SIG-M5 treated with dmso at 0.1 percent for 504 hours (cell line): Measurements from ENCODE around the gene NDNF.

Experiments
- DNase-seq: peaks from one replicate; lab custom pipeline; 2025; ENCODE audit not compliant: unreplicated experiment; lab: John Stamatoyannopoulos, UW

NDNF gene

GRCh38 chr4:121072224-121073003, at the start of gene NDNF:
Gene NDNF, minus strand, starts transcription at chr4:121072535. Its CDS starts 26,698 bp downstream, at chr4:121045837.
- peak; percentile 26 for DNase-seq

GRCh38 chr4:121119715-121120114, 47.4 kb upstream of the NDNF start:
- no peak for DNase-seq

DNA sequence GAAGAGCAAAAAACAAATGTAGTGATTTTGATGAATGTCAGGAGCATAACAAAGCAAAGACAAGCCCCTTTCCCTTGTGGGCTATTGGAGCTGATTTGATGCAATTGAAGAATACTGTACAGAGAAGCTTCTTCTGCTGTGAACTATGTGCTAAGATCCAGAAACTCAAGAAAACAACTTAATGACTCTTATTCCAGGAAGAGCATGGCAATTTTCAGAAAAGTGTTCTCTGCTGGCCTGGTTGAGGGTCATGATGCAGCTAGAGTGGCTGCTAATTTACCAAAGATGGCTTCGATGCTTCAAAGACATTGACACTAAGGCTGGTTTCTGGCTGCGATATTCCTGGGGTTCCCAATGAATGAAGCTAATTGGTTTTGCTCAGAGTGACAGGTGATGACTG, 46.0 kb upstream of the NDNF start:
- DNase-seq, result no peak

- DNase-seq, result no peak
These were observed 42.4 kb upstream of the NDNF start for GRCh38 chr4:121114756-121115155.

DNA sequence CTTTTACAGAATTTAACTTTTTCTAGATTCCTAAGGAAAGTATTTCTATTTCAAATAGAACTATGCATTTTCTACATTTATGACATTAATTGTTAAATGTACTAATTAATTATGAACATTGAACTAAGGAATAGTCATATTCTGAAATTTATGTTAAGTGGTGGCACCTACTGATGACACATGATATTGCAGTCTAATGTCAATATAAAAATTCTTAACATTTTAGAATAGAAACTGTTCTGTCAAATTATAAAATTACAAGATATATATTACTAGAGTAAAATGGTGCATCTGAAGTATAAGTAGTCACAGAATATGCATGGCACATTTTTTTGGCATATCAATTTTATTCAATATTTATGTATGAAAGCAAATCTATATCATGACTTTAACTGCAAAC, 40.2 kb upstream of the NDNF start:
- no peak for DNase-seq

GRCh38 chr4:121108557-121108956, 36.2 kb upstream of the NDNF start:
- no peak for DNase-seq

DNA sequence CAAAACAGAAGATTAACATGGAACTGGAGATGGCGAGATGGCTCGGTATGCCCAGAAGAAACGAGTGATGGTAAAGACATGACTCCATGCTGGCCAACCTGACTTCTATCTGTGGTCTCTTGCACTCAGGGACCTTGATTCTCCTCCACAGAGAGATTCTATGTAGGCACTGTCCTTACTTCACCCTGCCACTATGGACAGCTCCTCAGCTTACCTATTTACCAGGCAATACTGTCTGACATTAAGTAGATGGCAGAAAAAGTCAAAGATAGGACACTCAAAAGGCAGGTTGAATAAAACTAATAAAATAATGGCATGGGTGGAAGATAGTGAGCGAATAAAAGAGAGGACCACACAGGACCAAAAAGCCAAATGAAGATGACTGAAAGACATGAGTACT, 35.2 kb upstream of the NDNF start:
- no peak for DNase-seq

DNA sequence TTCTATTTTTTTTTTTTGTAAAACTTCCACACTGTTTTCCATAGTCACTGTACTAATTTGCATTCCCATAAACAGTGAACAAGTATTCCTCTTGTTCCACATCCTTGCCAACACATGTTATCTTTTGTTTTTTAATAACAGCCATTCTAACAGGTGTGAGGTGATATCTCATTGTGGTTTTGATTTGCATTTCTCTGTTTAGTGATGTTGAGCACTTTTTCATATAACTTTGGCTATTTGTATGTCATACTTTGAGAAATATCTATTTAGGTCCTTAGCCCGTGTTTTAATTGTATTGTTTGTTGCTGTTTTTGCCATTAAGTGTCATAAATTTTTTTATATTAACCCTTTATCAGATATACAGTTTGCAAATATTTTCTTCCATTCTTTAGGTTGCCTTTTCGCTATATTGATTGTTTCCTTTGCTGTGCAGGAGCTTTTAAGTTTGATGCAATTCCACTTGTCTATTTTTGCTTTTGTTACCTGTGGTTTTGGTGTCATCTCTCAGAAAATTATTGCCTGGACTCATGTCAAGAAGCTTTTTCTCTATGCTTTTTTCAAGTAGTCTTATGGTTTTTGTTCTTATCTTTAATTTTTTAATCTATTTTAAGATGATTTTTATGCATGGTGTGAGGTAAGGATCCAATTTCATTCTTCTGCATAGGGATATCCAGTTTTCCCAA, 27.9 kb upstream of the NDNF start:
- DNase-seq, result no peak

GRCh38 chr4:121098266-121098665, 25.9 kb upstream of the NDNF start:
- DNase-seq, result no peak

DNA sequence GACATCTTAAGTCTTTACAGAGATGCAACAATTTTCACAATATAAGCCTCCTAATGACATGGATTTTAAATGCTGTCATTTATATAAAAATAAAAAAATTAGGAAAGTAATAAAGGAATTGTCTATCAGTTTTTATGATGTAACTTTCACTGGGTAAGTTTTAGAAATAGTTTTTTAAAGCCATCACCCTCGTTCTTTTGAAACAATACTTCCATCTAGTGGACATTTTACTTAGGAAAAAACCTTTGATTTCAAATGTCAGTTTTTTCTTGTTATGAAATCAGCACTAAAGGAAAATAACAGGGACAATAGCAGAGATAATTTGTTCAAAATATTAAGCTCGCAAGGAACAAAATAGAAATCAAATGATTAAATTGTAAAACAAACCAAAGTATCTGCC, 24.3 kb upstream of the NDNF start:
- peak; percentile 68 for DNase-seq

DNA sequence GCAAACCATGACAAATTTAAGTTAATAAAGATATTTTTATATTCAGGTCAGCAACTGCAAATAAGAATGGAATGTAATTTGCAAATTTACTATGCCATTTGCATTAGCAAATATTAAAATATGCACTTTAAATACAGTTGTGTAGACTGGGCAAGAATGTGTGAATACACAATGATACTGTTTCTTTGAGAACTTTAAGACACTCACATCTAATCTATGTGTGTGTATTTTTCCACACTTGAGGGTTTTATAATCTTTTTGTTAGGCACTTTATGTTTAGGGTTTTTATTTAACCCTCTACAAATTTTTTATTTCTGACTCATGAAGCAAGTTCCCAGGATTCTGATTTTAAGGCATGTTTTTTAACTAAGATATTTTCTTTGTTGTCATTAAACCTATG, 23.9 kb upstream of the NDNF start:
- no peak for DNase-seq

DNA sequence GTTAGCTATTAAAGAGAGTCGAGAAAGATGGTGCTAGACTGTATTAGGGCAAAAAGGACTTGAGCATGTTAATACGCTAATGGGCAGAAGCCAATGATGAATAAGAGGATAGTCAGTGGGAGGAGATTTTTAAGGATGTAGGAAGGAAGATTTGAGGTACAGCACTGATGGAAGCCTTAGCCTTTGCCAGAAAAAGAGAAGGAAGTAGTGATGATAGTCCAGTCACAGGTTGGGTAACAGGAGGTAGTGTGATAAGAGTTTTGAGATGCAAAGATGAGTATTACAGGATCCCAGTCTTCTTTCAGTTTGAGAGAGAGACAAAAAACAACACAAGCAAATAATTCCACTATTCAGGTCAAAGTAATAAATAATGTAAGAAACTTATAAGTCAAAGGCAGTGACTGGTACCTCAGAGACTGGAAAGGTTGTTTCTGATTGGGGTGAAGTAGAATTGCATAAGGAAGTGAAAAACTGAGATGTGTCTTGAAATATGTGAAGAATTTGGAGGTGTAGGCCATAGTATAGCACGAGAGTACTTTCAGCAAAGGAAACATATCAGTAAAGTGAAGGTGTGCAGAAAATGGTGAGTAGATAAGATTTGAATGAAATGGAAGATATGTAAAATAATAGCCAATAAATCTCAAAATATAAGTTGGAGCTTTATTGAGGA, 22.1 kb upstream of the NDNF start:
- DNase-seq, result peak; percentile 33

DNA sequence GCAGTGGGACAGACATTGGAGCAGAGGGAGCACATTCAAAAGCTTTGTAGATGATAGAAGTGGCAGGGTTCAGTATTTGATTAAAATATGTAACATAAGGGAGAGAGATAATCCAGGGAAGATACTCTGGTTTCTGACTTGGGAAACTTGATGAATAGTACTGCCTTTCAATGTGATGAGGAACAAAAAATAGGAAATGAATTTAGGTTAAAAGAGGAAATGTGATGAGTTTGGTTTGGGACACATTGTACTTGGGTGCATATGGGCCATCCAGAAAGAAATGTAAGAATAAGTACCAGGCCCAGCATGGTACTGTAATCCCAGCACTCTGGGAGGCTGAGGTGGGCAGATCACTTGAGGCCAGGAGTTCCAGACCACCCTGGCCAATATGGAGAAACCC, 20.9 kb upstream of the NDNF start:
- no peak for DNase-seq

DNA sequence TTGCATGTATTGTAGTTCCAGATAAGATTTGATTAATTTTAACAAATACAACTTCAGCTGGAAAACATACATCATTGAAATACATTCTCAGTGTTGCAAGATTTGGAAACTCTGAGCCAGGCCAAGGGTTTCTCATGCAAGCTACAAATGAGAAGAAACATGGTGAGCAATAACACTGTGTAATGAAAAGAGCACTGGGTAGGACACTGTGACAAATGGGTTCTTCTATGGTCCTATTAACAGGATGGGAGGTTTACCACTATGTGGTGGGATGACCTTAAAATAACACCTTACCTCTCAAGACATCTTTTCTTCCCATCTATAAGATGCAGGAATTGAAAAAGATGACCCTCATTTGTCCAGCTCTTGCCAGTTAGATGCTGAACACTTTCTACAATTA, 19.6 kb upstream of the NDNF start:
- no peak for DNase-seq

DNA sequence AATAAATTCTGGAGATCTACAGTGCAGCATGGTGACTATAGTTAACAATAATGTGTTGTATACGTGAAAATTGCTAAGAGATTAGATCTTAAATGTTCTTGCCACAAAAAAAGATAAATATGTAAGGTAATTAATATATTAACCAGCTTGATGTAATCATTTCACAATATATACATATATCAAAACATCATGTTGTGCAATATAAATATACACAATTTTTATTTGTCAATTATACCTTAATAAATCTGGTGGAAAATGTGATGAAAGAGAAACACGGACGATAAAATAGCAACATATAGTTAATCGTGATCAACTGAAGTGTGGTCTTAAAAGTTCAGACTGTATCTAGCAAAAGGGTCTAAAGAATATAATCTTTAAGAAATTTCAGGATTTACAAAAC, 16.5 kb upstream of the NDNF start:
- DNase-seq, result no peak

DNA sequence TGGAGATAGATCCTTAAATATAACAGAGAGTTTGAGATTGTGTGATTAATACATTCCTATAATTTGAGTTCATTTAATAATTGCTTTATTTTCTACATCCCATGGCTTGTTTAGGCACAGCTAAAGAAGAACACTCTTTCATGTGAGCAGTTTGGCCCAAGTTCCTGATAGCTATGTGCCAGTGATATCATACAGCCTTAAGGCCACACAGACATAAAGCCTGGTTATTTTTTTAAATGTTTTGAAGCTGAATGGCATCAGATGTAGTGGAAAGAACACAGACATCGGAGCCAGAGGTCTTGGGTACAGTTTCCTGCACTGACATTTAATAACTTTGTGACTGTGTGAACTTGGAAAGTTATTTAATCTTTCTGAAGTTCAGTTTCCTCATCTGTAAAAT, 7.0 kb upstream of the NDNF start:
- no peak for DNase-seq

GRCh38 chr4:121077496-121077895, 5.2 kb upstream of the NDNF start:
- DNase-seq, result no peak

DNA sequence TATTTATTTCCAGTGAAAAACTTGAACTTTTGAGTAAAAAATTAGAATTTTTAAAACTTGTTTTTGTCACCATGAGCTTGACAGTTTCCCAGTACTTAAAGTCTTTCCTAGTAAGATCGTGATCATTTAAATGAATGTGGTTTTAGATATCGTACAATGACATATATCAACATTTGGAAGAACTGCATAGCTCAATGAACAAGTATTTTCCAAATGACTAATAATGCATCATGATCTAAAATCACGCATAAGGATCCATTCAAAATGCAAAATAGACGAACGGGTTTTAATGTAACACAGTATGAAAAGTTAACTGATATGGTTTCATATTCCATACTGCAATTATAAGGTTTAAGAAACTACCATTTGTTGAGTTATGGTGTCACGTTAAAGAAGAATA, 4.1 kb upstream of the NDNF start:
- DNase-seq, result no peak

- no peak for DNase-seq
These were observed 1.5 kb upstream of the NDNF start for GRCh38 chr4:121073672-121074381.

DNA sequence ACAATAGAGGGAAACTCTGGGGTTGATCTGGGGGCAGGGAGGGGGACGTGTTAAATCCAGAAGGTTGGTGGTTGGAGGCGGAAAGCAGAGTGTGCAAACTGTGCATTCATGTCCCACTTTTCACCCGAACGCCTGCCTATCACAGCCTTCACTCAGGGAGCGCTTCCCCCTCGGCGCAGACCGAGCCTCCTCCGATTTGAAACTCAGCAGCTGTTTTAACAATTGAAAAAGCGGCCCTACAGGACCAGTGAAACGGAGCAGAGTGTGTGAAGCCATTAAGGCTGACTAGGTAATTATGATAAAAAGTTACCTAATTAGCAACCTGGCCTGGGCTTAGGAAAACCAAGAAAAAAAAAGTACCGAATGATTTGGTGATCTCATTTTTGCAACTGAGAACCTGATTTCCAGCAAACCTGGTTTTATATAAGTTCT, 685 bp upstream of the NDNF start:
- DNase-seq, result no peak

DNA sequence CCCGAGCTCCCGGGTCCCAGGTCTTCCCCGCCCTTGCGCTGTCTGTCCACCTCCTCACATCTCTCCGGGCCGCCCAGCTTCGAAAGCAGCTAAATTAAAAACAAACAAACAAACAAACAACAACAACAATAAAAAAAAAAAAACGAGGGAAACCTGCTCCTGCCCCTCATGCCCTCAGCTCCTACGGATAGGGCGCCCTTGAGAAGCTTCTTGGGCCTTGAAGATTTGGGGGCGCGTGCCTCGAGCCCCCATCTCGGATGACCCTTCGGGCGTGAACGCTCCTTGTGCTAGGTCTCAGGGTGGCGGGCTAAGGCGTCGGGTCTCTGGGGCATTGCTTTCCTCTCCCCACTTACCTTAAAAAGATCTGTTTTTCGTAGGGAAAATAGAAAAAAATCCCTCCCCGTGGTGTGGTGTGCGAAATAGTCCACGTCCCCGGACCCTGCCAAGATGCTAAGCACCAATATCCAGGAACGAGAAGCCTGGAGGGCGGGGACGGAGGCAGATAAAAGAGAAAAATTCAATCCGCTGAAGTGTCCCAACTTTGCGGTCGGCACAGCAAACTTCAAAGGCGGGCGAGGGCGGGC, 603 bp downstream of the NDNF start:
- DNase-seq, result no peak
